ENCODE results near the gene NPAS2.

Gene NPAS2

DNA sequence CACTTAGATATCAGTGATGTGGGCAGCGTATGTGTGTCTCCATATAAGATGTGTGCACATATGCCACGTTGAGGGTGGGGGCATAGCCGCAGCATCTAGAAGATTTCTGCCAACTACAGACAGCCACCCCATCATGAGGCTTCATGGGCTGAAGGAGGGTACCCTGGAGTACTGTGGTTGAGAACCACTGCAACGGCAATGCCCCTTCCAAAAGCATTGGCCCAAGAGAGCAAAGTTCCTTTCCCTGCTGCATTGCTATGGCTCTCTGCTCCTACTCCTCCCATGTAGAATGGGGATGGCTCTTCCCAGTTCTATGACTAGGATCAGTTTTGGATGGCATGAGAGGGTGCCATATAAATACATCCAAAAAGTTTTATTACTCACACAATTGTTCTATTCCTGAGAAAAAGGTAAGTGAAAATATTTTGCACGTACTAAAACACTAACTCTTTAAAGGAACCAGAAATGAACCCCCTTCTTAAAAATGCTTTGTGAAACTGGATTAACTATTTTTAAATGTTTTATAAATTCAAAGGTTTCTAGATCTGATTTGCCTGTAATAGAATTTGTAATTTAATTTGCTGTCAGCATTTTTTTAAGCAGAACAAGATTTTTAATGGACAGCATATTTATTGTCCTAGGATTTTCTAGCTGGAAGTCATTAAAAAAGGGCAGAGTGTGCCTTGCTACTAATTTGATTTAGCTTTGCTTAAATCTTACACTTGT, 177.7 kb downstream of the NPAS2 start:
- no peak for DNase-seq

DNA sequence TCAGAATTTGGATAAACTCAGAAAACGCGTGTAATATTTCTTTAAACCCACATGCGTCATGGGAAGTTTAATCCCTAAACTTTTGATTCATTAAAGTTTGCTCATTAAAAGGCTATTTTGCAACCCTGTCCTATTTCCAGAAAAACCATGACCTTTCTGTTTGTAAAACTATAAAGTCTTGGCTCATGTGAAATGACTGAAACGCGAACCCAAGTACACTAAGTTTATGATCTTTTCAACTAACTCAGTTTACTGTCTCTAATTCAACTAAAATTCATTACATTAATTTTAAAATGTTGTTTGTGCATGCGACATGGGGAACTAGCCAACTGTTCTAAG, 178.3 kb downstream of the NPAS2 start:
- no peak for DNase-seq

GRCh38 chr2:100999995-101000394, 180.1 kb downstream of the NPAS2 start:
- DNase-seq: no peak

DNA sequence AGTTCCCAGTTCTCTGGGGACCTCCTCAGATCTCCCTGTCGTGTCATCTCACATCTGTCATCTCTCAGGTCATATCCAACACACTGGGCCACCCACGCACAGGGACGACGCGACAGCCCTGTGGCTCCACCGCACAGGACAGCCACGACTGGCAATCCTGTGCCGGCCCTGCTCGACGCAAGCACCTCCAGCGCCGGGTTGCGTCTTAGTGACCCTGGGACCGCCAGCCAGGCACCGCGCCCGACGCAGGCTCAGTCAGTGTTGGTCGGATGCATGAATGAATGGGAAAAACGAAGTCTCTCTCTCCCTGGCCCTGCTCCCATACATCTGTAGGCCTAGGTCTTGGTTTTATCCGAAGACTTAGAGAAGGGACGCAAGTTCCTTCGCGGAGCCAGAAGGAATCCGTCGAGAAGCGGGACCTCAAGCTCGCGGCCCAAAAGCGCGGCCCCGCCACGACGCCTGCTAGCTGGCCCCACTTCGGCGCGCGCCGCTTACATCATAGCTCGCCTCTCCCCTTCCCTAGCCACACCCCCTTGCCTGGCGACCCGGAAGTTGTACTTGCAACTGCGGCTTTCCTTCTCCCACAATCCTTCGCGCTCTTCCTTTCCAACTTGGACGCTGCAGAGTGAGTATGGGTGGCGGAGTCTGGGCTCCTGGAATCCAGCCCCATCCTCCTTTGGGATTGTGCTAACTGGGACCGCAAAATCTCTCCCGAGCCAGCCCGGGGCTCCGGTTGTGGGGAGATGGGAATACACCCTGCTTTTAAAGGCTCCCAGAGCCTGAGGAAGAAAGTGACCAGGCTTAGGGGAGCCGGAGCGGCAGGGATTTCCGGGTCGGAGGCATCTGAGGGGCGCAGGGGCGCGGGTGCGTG, 182.0 kb downstream of the NPAS2 start, which contains the start of gene RPL31:
Gene RPL31 (plus strand): TSS at position 599 of the 871 bp plus-strand sequence. CDS start 413 bp downstream, outside the sequence.
- DNase-seq: peak; percentile 95

GRCh38 chr2:101002562-101003277, 182.8 kb downstream of the NPAS2 start:
- no peak for DNase-seq

GRCh38 chr2:101003278-101003775, 183.4 kb downstream of the NPAS2 start:
- no peak for DNase-seq

DNA sequence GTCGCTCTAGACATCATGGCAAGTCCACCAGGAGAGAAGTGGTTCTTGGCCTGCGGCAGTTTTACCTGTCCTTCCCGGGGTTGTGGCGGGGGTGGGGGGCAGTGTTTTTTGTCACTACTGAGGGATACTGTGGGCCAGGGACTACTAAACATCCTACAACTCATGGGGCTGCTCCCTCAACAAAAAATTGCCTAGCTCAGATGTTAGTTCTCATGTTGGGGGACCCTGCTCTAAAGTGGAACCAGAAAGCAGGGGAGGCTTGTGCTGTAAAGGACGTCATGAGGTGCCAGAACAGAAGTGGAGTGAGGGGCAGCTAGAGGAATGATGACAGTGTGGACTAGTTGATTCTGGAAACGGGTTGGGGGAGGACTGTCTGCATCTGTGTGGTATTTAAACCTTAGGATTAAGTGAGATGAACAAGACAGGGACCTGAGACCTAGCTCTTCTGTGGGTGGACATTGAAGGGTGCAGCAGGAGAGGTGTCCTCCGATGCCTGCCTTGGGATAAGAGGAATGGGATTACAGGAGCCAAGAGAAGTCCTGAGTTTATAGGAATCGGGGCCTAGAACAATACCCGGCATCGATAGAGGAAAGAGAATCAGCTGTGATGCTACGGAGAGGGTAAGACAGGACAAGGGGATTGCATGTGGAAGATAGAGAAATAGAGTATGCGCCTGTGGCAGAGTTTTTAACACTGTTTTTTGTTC, 184.8 kb downstream of the NPAS2 start:
- no peak for DNase-seq

DNA sequence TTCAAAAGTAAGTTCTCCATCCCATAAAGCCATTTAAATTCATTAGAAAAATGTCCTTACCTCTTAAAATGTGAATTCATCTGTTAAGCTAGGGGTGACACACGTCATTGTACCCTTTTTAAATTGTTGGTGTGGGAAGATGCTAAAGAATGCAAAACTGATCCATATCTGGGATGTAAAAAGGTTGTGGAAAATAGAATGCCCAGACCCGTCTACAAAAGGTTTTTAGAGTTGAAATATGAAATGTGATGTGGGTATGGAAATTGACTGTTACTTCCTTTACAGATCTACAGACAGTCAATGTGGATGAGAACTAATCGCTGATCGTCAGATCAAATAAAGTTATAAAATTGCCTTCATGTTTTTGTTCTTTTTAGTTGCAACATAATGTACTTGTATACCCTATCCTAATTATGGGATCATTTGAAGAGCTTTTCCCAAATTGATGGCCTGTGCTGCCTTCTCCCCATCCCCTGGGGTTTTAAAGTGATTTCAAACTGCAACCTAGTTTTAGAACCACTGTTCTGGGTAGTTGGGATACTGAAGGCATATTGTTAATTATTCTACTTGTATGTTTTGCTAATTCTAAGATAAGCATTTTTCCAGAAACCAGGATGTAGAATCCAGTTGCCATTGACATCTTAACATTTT, 186.3 kb downstream of the NPAS2 start:
- no peak for DNase-seq

DNA sequence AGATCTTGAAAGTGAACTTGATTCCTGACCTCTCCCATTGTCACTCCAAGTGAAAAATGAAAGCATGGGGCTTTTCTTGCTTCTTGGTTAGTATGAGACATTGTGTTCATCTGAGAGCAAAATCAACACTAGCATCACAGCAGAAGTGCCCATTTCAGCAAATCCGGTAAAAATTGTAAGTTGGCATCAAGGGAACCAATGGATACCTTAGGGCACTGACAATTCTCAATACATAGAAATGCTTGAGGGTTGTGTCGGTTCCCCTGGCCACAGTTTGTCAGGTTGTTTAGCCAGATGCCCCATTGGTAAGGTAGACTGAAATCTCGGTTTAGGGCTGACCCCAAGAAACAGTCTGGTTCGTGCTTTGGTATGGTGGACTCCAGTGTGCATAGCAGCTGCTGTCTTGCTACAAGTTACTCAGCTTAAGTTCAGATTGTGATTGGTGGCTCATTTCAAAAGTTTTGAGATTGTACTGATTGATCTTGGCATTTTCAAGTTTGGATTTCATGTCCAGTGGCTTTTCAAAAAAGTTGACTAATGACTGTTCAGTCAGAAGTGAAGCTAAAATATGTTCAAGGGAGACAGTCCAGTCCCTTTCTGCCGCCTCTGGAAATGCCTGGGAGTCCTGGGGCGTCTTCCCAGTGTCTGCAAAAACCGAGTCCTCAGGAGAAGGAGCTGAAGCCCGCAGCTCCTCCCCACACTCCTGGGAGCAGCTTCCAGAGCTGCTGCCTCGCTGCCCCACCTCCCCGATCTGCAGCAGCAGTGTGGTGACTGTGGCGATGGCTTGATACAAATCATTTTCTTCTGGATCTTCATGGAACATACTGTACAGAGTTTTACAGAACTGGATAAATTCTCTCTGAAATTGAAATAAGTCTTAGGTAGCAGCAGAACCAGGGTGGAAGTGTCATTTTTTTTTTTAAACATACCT, 187.7 kb downstream of the NPAS2 start:
- DNase-seq: peak; percentile 40 to 50

- no peak for DNase-seq
These were observed 191.2 kb downstream of the NPAS2 start for GRCh38 chr2:101011152-101011551.

- no peak for DNase-seq
These were observed 192.2 kb downstream of the NPAS2 start for GRCh38 chr2:101012054-101012705.

DNA sequence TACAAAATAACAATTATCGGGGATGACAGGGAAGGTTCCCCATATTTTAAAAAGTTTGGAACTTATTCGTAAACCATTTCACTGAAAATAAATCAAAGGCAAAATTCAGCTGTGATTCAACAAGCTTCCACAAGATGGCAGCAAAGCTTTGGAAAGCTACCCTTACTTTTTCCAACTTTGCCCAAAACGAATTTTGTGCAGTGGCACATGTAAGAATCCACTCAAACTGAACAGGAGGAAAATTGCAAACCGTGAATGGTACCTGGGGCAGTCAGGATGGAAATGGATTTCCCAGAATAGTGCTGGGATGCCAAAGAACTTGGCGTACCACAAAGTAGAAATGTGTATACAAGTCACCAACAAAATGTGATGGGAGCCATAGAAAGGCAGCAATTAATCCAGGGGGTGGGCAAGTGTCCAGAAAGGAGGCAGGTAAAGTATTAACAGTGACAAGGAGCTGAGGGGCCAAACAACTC, 192.8 kb downstream of the NPAS2 start:
- no peak for DNase-seq

GRCh38 chr2:101014264-101014857, 194.4 kb downstream of the NPAS2 start:
- DNase-seq: no peak

- no peak for DNase-seq
These were observed 197.4 kb downstream of the NPAS2 start for GRCh38 chr2:101017371-101017770.

- DNase-seq: no peak
These were observed 199.0 kb downstream of the NPAS2 start for GRCh38 chr2:101018934-101019333.

- no peak for DNase-seq
These were observed 202.3 kb downstream of the NPAS2 start for GRCh38 chr2:101022221-101022620.

DNA sequence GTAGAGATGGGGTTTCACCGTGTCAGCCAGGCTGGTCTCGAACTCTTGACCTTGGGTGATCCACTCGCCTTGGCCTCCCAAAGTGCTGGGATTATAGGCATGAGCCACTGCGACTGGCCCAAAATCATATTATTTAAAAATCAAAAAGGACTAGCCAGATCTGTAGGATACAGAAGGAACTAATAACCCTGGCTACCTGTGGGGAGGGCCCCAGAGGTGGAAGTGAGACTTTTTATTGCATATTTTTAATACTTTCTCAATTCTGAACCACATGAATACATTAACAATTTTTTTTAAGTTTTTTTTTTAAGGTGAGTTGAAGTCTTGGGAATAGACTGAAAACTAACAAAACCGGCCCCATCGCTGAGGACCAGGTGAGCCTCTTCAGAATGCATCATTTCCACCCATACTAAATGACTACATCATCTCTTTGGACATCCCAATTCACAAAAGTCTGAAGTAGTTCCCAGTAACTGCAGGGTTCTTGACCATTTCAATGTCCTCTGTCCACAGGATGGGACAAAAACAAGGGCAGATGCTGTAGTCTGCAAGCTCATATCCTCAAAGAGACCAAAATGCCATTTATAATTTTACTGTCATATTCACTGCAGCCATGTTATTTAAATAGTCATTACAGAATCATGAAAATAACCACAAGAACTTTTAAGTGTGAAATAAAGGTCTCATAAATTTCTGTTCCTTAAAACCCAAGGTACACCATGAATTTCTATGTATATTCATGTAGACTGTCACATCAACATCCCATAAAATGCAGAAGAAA, 203.6 kb downstream of the NPAS2 start:
- no peak for DNase-seq

DNA sequence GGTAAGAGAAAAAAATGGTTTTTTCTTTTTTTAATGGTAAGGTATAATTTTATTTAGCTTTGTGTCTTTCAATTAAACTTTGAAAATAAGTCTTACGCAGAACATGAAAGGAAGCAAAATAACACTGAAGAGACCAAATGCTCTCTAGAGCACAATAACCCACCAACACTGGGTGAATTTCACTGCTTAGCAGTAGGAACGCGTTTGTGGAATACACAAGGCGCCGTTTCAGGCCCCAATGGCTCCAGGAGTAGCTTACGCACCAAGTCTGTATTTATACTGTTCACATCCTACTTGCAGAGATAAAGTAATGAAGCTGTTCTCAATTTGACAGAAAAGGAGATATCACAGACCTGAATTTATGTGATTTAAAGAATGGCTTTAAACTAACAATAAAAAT, 205.6 kb downstream of the NPAS2 start:
- no peak for DNase-seq

DNA sequence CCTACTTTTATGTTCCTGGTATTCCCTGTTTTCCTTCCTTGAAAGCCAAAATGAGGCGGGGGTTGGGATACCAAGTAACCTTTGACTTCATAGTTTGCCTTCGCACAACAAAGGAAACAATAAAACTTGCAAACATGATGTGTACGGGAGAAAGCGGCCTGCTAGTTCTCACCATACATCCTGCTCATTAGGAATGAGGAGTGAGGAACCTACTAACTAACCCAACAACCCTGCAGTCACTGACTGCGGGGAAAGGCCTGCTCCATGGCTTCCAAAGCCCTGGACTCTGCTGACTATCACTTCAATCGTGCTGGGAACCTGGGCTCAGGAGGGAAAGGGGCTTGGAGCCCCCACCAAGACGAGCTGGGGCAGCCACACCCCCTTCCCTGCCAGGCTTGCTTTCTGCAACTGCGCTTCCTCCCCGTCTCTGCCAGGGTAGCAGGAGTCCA, 206.3 kb downstream of the NPAS2 start:
- no peak for DNase-seq

All from activated T-cell treated with anti-CD3 and anti-CD28 coated beads, Interleukin-2, amount 50 U/mL, for 48 hours (primary cell).